ENCODE data around the gene SGMS2.
"Not testable (repeated sequence)": the region's sequence is repeated elsewhere in the genome, so short reads cannot be mapped to it uniquely, and the experiment has no call there.

Gene SGMS2

GRCh38 chr4:107900067-107900466 lies 75.3 kb downstream of the SGMS2 start:
- DNase-seq = no peak
- in situ Hi-C loops (cut with MboI; ENCODE audit: low pct_unique_long_range_greater_than_20kb, low sequenced_read_pairs) = no loop called here

DNA sequence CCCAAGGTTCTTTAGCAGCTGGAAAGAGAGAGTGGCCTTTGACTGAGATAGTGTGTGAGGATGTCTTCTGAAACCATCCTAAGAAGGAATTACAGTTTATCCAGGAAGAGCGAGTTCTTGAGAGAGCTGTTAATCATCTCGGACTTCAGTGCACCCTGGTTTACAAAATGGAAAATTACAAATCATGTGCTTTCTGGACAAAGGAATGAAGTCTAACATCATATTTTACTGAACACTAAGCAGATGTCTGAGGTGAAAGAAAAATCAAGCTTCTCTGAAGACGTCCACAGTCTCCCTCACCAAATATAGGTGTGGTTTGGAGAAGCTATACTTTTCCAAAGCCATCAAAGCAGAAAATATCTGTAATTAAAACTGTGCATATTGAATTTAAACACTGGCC lies 75.8 kb downstream of the SGMS2 start:
- in situ Hi-C loops (cut with MboI; ENCODE audit: low pct_unique_long_range_greater_than_20kb, low sequenced_read_pairs) = no loop called here

GRCh38 chr4:107901213-107901934 lies 76.6 kb downstream of the SGMS2 start:
- no peak for DNase-seq
- in situ Hi-C loops (cut with MboI; ENCODE audit: low pct_unique_long_range_greater_than_20kb, low sequenced_read_pairs) = no loop called here

More for the DNA sequence above, 75.8 kb downstream of the SGMS2 start:
- no peak for DNase-seq

- no peak for DNase-seq
- in situ Hi-C loops (cut with MboI; ENCODE audit: low pct_unique_long_range_greater_than_20kb, low sequenced_read_pairs) = no loop called here
Measured at GRCh38 chr4:107902715-107903114, 78.0 kb downstream of the SGMS2 start.

GRCh38 chr4:107905082-107905481 lies 80.3 kb downstream of the SGMS2 start:
- DNase-seq; in situ Hi-C loops (cut with MboI; ENCODE audit: low pct_unique_long_range_greater_than_20kb, low sequenced_read_pairs): not testable (repeated sequence)

- DNase-seq = no peak
- in situ Hi-C loops (cut with MboI; ENCODE audit: low pct_unique_long_range_greater_than_20kb, low sequenced_read_pairs) = no loop called here
Measured at GRCh38 chr4:107906458-107907100, 81.8 kb downstream of the SGMS2 start.

- DNase-seq = no peak
- in situ Hi-C loops (cut with MboI; ENCODE audit: low pct_unique_long_range_greater_than_20kb, low sequenced_read_pairs) = no loop called here
Measured at GRCh38 chr4:107908377-107908776, 83.6 kb downstream of the SGMS2 start.

- in situ Hi-C loops (cut with MboI; ENCODE audit: low pct_unique_long_range_greater_than_20kb, low sequenced_read_pairs) = no loop called here
- peak; percentile 76 for DNase-seq
Measured at GRCh38 chr4:107913283-107913899, 88.7 kb downstream of the SGMS2 start.

DNA sequence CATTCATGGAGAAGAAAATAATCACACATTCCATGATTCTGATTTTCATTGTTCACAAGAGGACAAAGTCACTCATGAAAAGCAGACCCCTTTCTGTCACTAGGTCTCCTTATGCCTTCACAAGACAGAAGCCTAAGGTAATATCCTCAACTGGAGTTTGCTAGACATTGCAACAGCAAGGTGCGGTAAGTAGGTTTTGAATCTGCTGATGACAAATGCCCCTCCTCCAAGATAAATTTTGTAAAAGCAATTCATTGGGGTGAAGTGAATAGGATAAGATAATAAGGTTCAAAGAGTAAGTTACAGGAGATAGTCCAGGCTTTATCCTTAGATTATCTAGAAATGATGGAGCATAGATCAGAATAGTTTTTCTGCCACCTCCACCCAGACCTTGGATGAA lies 90.5 kb downstream of the SGMS2 start:
- in situ Hi-C loops (cut with MboI; ENCODE audit: low pct_unique_long_range_greater_than_20kb, low sequenced_read_pairs) = no loop called here
- DNase-seq = no peak

DNA sequence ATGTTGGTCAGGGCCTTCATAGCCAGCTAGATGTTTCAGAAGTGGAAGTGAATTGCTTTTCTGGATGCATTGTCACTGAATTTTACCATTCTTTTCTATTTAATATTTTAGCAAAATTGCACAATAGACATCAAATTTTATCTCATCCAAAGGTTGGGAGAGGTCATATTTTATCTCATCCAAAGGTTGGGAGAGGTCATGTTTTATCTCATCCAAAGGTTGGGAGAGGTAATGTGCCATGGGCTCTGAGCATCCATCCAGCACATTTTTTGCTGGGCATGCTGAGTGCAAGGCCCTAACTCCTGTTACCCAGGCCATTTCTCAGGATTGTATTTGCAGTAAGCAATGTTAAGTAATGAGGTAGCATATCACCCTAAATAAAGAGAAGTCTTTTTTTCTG lies 91.9 kb downstream of the SGMS2 start:
- in situ Hi-C loops (cut with MboI; ENCODE audit: low pct_unique_long_range_greater_than_20kb, low sequenced_read_pairs) = no loop called here
- DNase-seq = no peak

- in situ Hi-C loops (cut with MboI; ENCODE audit: low pct_unique_long_range_greater_than_20kb, low sequenced_read_pairs) = no loop called here
- DNase-seq = no peak
Measured at GRCh38 chr4:107917500-107917899, 92.8 kb downstream of the SGMS2 start.

DNA sequence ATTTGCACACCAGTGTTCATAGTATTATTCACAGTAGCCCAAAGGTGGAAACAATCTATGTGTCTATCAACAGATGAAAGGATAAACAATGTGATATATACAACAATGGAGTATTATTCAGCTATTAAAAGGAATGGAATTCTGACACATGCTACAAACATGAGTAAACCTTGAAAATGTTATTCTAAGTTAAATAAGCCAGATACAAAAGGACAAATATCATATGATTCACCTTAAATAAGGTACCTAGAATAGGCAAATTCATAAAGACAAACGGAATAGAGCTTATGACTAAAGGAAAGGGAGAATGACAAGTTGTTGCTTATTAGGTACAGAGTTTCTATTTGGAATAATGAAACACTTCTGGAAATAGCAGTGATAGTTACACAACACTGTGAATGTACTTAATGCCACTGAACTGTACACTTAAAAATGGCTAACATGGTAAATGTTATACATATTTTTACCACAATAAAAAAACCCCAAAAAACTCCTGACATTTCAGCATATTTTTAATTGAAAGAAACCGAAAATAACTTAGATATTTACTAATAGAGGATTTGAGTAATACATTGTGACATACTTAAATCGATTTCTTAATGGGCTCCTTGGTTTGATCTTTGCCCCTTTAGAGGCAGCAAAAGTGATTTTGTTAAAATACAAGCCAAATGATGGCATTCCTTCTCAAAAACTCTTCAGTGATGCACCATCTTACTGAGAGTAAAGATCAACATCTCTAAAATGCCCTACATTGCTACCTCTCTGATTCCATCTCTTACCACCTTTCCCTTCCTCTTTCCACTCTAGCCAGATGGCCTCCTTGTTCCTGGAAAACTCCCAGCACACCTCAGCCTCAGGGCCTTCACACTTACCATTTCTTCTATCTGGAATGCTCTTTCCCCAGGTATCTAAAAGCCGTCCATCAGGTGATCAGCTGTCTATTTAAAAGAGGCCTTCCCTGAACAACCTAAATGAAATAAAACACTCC lies 98.0 kb downstream of the SGMS2 start:
- DNase-seq = no peak
- in situ Hi-C loops (cut with MboI; ENCODE audit: low pct_unique_long_range_greater_than_20kb, low sequenced_read_pairs) = no loop called here

GRCh38 chr4:107925713-107926112 lies 101.0 kb downstream of the SGMS2 start:
- in situ Hi-C loops (cut with MboI; ENCODE audit: low pct_unique_long_range_greater_than_20kb, low sequenced_read_pairs); DNase-seq: not testable (repeated sequence)

DNA sequence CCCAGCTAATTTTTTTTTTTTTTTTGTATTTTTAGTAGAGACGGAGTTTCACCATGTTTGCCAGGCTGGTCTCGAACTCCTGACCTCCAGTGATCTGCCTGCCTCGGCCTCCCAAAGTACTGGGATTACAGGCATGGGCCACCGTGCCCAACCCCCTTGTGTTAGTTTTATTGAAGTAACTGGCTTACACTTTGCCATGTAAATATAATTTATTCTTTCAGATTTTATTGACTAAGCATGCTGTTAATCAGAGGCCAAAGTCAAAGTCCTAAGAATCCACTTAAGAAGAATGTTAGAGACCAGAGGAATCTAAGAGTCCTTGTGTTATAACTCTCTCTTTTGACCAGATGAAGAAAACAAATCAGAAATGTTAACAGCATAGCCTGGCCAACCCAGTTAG lies 102.1 kb downstream of the SGMS2 start:
- DNase-seq; in situ Hi-C loops (cut with MboI; ENCODE audit: low pct_unique_long_range_greater_than_20kb, low sequenced_read_pairs): not testable (repeated sequence)

DNA sequence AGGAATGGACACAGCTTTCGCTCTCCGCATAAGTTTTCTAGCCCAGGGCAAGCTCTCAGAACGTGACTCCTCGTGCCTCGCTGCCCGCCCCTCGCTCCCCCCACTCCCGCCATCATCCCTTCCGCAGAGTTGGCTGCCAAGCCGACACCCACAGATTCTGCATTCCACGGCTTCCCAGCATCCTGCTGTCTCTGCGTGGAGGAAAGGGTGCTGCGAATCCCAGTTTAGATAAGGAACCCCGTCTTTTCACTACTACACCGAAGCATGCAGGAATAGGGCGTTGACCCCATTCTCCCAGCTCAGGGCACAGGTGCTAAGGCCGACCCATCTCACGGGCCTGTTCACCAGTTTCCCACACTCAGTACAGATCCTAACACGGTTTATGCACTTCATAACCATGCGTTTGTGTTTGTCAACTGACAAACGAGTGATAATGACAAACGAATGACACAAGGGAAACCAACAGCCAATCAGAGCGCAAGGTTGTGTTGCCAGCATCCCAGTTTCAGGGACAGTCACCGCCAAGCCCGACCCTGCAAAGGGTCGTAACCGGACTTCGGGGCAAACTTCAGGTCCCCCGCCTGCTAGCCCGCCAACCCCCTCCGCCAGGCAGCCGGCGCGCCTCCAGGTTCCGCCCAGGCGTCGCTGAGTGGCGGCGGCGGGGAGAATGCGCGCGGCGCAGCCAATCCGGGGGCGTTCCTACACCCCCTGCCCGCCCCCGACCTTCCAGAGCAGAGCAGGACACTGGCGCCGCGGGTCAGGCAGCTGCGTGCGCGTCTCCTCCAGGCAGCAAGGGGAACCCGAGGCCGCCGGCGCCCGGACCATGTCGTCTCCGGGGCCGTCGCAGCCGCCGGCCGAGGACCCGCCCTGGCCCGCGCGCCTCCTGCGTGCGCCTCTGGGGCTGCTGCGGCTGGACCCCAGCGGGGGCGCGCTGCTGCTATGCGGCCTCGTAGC lies 106.4 kb downstream of the SGMS2 start, which contains the start of gene CYP2U1:
Gene CYP2U1 (plus strand): TSS at position 729 of the 954 bp plus-strand sequence. CDS start 95 bp downstream, at position 824.
- peak; percentile 83 for DNase-seq
- in situ Hi-C loops (cut with MboI; ENCODE audit: low pct_unique_long_range_greater_than_20kb, low sequenced_read_pairs) = no loop called here

DNA sequence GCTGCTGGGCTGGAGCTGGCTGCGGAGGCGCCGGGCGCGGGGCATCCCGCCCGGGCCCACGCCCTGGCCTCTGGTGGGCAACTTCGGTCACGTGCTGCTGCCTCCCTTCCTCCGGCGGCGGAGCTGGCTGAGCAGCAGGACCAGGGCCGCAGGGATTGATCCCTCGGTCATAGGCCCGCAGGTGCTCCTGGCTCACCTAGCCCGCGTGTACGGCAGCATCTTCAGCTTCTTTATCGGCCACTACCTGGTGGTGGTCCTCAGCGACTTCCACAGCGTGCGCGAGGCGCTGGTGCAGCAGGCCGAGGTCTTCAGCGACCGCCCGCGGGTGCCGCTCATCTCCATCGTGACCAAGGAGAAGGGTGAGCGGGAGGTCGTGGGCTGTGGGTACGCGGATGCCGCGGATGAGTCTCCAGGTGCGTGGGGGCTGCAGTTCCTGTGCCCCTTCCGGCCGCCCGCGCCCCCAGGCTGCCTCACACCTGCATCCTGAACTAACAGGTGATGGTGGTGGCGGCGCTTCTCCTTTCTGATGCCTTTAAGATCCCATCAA lies 107.1 kb downstream of the SGMS2 start:
- in situ Hi-C loops (cut with MboI; ENCODE audit: low pct_unique_long_range_greater_than_20kb, low sequenced_read_pairs) = no loop called here
- peak; percentile 31 for DNase-seq

- in situ Hi-C loops (cut with MboI; ENCODE audit: low pct_unique_long_range_greater_than_20kb, low sequenced_read_pairs) = no loop called here
- DNase-seq = no peak
Measured at GRCh38 chr4:107935246-107935645, 110.5 kb downstream of the SGMS2 start.

GRCh38 chr4:107937040-107937439 lies 112.3 kb downstream of the SGMS2 start:
- DNase-seq = no peak
- in situ Hi-C loops (cut with MboI; ENCODE audit: low pct_unique_long_range_greater_than_20kb, low sequenced_read_pairs) = no loop called here
